Measurements from ENCODE around the gene KRTAP10-11.

- TF ChIP-seq CTCF (IDR thresholded peaks at IDR 0.05; ENCODE audit: borderline replicate concordance, extremely low read depth, low read length, poor library complexity, severe bottlenecking) (no peak), EZH2 (IDR thresholded peaks at IDR 0.05; ENCODE audit: borderline replicate concordance, low read depth, low read length, severe bottlenecking) (no peak)
Observed at GRCh38 chr21:44603911-44604310, 42.3 kb upstream of the KRTAP10-11 start.

All from DND-41 (cell line).